SU-DHL-6 (cell line): ENCODE data around the gene FNTB.

ENCODE experiments used
- H2AFZ ChIP-seq: fragments of 200-600 bp; sonication (generic); 2 replicates; pipeline ENCODE4 v1.6.1; 2014; ENCODE audit warnings: low read depth, mild to moderate bottlenecking, moderate library complexity, mixed read lengths, antibody characterized with exemption, low read length; ENCODE audit not compliant: severe bottlenecking
- H3F3A ChIP-seq: fragments of 200-600 bp; shearing (Covaris generic); 2 replicates; pipeline ENCODE4 v1.6.0; 2016; ENCODE audit warnings: antibody characterized with exemption, mild to moderate bottlenecking; ENCODE audit not compliant: insufficient read depth
- H3K27ac ChIP-seq: fragments of 200-600 bp; sonication (generic); 2 replicates; pipeline ENCODE4 v1.5.1; 2016; ENCODE audit warnings: low read depth, mild to moderate bottlenecking, low read length, moderate library complexity, mixed read lengths
- H3K27me3 ChIP-seq: fragments of 200-600 bp; sonication (generic), shearing (Covaris generic); 2 replicates; pipeline ENCODE4 v1.6.0; 2014; ENCODE audit warnings: mild to moderate bottlenecking, low read length
- H3K36me3 ChIP-seq: fragments of 200-600 bp; sonication (generic); 2 replicates; pipeline ENCODE4 v1.6.1; 2014; ENCODE audit warnings: mild to moderate bottlenecking, low read length, mixed read lengths
- H3K4me2 ChIP-seq: fragments of 300-600, 200-600 bp; shearing (Covaris generic), sonication (generic); 2 replicates; pipeline ENCODE4 v1.6.0; 2014; ENCODE audit warnings: low read length, low read depth, mild to moderate bottlenecking; ENCODE audit not compliant: poor library complexity, severe bottlenecking
- H3K4me3 ChIP-seq: fragments of 200-600 bp; sonication (generic); 2 replicates; pipeline ENCODE4 v1.5.1; 2014; ENCODE audit warnings: antibody characterized with exemption, low read length, mild to moderate bottlenecking, mixed read lengths; ENCODE audit not compliant: insufficient read depth, poor library complexity, severe bottlenecking
- H3K79me2 ChIP-seq: fragments of 200-600 bp; sonication (generic); 2 replicates; pipeline ENCODE4 v1.6.1; 2014; ENCODE audit warnings: mild to moderate bottlenecking, low read length, moderate library complexity; ENCODE audit not compliant: insufficient read depth
- H3K9ac ChIP-seq: fragments of 200-600 bp; sonication (generic); 2 replicates; pipeline ENCODE4 v1.7.0; 2014; ENCODE audit warnings: mild to moderate bottlenecking, low read length
- H3K9me2 ChIP-seq: fragments of 200-600 bp; sonication (generic); replicated peaks from 2 replicates; pipeline ENCODE4 v1.6.1; 2014; ENCODE audit warnings: low read length; ENCODE audit not compliant: insufficient read depth
- H3K9me3 ChIP-seq: fragments of 200-600 bp; sonication (generic); 2 replicates; pipeline ENCODE4 v1.6.1; 2014; ENCODE audit warnings: low read length, mixed read lengths; ENCODE audit not compliant: insufficient read depth
- H4K20me1 ChIP-seq: fragments of 200-600 bp; sonication (generic); 2 replicates; pipeline ENCODE4 v1.6.1; 2014; ENCODE audit warnings: low read depth, mild to moderate bottlenecking, antibody characterized with exemption, low read length, moderate library complexity, mixed read lengths
- CTCF ChIP-seq: fragments of 200-600 bp; sonication (generic); IDR thresholded peaks from one replicate; pipeline ENCODE4 v1.5.1; 2017; ENCODE audit warnings: antibody characterized with exemption, mild to moderate bottlenecking, low read length, moderate library complexity; ENCODE audit not compliant: insufficient read depth, poor library complexity, severe bottlenecking
- EZH2phosphoT487 ChIP-seq: fragments of 200-600 bp; sonication (generic), shearing (Covaris generic); conservative IDR thresholded peaks from 2 replicates; pipeline ENCODE4 v1.6.1; 2018; ENCODE audit warnings: mild to moderate bottlenecking, antibody characterized with exemption, low read length, moderate library complexity, mixed read lengths

The FNTB gene

DNA sequence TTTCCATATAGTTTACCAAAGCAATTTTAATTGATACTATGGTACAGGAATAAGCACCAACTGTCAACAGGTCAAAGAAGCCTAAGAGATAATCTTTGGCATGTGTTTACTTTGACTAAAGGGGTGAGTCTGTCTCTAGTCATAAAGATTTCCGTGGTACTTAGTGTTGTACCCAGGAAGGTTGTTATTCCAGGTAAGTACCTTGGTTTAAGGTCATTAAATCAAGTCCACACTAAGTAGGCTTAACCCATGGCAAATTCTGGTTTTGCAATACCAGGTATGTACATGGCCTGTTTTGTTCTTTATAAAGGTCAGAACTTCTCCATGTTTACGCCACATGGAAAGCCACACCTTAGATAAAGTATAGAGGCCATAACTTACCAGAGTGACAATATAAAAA is 105.7 kb downstream of the FNTB start:
- Histone ChIP-seq H4K20me1 (no peaks in the 10 kb centered on the region; the same call in 1 of the 2 replicates), H3K36me3 (peaks cover 44% of the 10 kb centered on the region)

DNA sequence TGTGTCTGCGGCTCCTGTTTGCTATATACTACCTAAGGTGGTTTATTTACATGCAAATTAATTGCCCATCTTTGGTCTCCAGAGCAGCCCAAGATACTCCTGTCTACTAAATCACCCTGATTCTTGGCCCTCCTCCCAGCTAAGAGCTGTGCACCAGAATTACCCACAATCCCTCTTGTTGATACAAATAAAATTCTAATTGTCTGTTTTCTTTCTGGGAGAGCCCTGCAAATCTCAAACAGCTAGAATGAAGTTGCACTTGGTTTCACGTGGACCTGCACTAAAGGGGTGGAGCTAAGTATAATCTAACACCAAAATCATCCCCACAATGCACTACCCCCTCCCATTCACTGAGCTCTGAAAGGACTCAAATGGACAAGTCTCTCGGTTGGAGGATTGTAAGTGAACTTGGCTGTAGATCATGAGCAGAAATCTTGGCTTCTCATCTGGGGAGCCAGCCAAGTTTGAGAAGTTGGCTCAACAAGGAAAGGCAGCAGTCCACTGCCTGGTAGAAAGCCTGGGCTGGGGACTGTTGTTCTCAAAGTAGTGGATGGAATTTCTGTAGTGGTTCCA is 109.0 kb downstream of the FNTB start:
- Histone ChIP-seq H3K9me3 (no peaks in the 10 kb centered on the region), H3K27ac (no peak overlapping the region), H3K9me2 (no peaks in the 10 kb centered on the region), H2AFZ (no peak overlapping the region), H3K27me3 (no peaks in the 10 kb centered on the region), H3K9ac (no peak overlapping the region), H3K4me2 (no peak overlapping the region), H3F3A (no peaks in the 10 kb centered on the region), H3K4me3 (no peak overlapping the region), H3K79me2 (peaks cover 65% of the 10 kb centered on the region), H4K20me1 (peaks cover 8% of the 10 kb centered on the region; the same call in 1 of the 2 replicates), H3K36me3 (peaks cover 29% of the 10 kb centered on the region)
- TF ChIP-seq CTCF: no peak
- TF ChIP-seq EZH2phosphoT487: no peak

More for the DNA sequence above, 105.7 kb downstream of the FNTB start:
- H3F3A ChIP-seq: no peaks in the 10 kb centered on the region
- H3K9me3 ChIP-seq: peaks cover 15% of the 10 kb centered on the region; the same call in 1 of the 2 replicates
- TF ChIP-seq EZH2phosphoT487 (no peak), CTCF (no peak)
- H3K9ac ChIP-seq: no peak overlapping the region
- H3K4me3 ChIP-seq: no peak overlapping the region
- no peak overlapping the region for H3K27ac ChIP-seq
- no peak overlapping the region for H2AFZ ChIP-seq
- no peaks in the 10 kb centered on the region for H3K27me3 ChIP-seq
- H3K9me2 ChIP-seq: no peaks in the 10 kb centered on the region
- no peak overlapping the region for H3K4me2 ChIP-seq
- peaks cover 34% of the 10 kb centered on the region for H3K79me2 ChIP-seq

DNA sequence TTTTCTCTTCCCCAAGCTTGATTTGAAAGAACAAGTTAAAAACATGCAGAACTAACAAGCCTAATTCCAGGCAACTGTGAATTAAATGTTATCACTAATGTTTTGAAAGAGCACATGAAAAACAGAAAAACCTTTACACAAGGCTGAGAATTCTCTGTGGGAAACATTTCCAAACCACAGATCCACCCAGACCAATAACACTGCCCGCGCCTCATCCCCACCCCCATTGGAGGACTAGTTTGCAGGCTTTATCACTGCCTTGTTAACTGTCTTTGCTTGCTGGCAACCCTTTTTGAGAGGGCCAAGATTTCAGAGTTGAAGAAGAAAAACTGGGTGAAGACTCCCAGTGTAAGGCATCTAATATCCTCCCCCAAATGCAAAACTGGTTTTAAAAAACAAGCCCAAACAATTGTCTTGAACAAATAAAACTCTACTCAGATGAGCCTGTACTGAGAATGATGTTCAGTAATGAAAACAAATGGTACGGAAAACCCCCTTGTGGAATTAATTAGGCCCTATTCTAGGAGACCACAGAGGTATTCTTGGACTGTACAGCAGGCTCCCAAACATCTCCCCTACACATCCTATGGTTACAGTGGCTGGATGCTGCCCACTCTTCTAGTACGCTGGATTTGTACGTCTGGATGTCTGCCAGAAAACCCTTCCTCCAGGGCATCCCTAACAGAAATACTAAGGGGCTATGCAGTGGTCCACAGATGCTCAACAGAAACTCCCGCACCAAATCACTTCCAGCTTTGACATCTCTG is 109.8 kb downstream of the FNTB start:
- Histone ChIP-seq H3K27ac (no peak overlapping the region), H3F3A (peaks cover 6% of the 10 kb centered on the region; the same call in 1 of the 2 replicates), H3K9ac (no peak overlapping the region), H3K4me3 (no peak overlapping the region), H4K20me1 (peaks cover 8% of the 10 kb centered on the region; the same call in 1 of the 2 replicates), H3K9me2 (no peaks in the 10 kb centered on the region), H3K9me3 (no peaks in the 10 kb centered on the region), H2AFZ (no peak overlapping the region), H3K79me2 (peaks cover 72% of the 10 kb centered on the region), H3K36me3 (peaks cover 24% of the 10 kb centered on the region), H3K4me2 (no peak overlapping the region), H3K27me3 (no peaks in the 10 kb centered on the region)
- no peak for TF ChIP-seq EZH2phosphoT487
- TF ChIP-seq CTCF: no peak
